Loucy (cell line): Measurements from ENCODE around the gene RIPOR2.

ENCODE experiments used
- CTCF ChIP-seq: fragments of 200-600 bp; sonication (generic); conservative IDR thresholded peaks from 2 replicates; pipeline ENCODE4 v1.5.1; 2014; ENCODE audit warnings: mild to moderate bottlenecking, antibody characterized with exemption, low read length
- EZH2phosphoT487 ChIP-seq: fragments of 200-600 bp; IDR thresholded peaks from 2 replicates; pipeline ENCODE4 v1.6.1; 2018; ENCODE audit warnings: antibody characterized with exemption, mild to moderate bottlenecking, moderate library complexity, borderline replicate concordance

DNA sequence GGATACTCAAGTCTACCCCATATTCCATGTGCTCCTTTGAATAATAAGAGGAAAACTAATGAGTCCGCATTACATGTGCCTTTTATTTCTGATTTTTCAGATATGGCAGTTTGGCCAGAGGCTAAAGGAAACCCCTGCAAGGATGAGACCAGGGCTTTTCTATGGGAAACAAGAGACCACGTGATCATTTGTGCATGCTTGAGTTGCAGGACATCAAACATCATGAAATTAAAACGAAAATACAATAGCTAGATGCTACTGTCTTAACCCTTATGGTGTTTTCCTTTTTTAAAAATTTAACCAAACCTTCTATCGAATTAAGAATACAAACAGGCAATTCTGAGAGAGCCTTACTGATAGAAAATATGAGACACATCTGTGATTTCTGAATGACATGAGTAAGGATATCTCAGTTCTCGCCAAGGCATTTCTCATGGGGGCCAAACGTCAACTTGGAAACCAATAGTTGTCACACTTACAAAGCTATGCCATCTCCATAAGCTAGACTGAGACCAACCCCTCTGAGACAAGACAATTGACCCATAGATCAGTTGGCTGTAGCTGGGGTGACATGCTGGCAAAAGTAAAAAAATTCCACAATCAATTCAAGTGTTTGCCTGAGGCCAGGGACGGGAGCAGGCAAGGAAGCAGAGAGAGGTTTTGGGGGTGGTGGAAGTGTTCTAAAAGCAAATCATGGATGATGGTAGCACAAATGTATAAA lies 52.8 kb downstream of the RIPOR2 start:
- no peak for TF ChIP-seq CTCF
- TF ChIP-seq EZH2phosphoT487: no peak
